Measurements from ENCODE around the gene CTNNA3. TPM values are rescaled to one million over a fixed set of nuclear protein-coding genes. Genes with fewer than 3 reads are reported as not detected.

Gene CTNNA3
- total RNA-seq, 2 donors from 2014 or later = 20.3 to 23.8 TPM

GRCh38 chr10:66842867-66843266 lies 853.1 kb downstream of the CTNNA3 start:
- no peak for DNase-seq (ENCODE audit: low spot score)
- Histone ChIP-seq H3K27ac (no peak overlapping the region), H3K27me3 (no peaks in the 10 kb centered on the region), H3K9me3 (no peaks in the 10 kb centered on the region), H3K4me3 (no peak overlapping the region), H3K4me1 (no peaks in the 10 kb centered on the region), H3K36me3 (no peaks in the 10 kb centered on the region)
- TF ChIP-seq, protein P1, sequence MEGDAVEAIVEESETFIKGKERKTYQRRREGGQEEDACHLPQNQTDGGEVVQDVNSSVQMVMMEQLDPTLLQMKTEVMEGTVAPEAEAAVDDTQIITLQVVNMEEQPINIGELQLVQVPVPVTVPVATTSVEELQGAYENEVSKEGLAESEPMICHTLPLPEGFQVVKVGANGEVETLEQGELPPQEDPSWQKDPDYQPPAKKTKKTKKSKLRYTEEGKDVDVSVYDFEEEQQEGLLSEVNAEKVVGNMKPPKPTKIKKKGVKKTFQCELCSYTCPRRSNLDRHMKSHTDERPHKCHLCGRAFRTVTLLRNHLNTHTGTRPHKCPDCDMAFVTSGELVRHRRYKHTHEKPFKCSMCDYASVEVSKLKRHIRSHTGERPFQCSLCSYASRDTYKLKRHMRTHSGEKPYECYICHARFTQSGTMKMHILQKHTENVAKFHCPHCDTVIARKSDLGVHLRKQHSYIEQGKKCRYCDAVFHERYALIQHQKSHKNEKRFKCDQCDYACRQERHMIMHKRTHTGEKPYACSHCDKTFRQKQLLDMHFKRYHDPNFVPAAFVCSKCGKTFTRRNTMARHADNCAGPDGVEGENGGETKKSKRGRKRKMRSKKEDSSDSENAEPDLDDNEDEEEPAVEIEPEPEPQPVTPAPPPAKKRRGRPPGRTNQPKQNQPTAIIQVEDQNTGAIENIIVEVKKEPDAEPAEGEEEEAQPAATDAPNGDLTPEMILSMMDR (IDR thresholded peaks at IDR 0.05) = no peak

DNA sequence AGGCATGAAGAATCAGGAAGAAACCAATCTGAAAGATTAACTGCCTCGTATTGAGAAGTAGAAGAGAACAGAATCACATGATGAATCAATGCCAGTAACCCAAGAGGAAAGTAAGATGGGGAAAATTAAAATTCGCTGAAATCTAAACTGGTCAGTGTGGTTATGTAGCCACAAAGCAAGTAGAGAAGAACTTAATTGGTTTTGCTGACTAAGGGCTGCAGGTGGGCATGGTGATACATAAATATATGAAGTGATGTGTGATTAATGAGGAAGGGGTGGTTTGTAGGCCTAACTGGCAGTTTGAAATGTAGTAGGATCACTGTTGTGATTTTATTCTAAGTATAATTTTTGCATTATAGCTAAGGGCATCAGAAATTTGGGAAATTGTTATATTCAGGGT lies 853.6 kb downstream of the CTNNA3 start:
- no peak overlapping the region for H3K4me3 ChIP-seq
- H3K4me1 ChIP-seq = peaks cover 0 to under 1% of the 10 kb centered on the region in 2 donors
- no peaks in the 10 kb centered on the region for H3K9me3 ChIP-seq
- TF ChIP-seq, protein P1 (IDR thresholded peaks at IDR 0.05) = no peak
- no peaks in the 10 kb centered on the region for H3K36me3 ChIP-seq
- no peak overlapping the region for H3K27ac ChIP-seq
- no peak for DNase-seq (ENCODE audit: low spot score)
- H3K27me3 ChIP-seq = no peaks in the 10 kb centered on the region

GRCh38 chr10:66838656-66839055 lies 857.3 kb downstream of the CTNNA3 start:
- no peak overlapping the region for H3K27ac ChIP-seq
- no peaks in the 10 kb centered on the region for H3K36me3 ChIP-seq
- no peaks in the 10 kb centered on the region for H3K27me3 ChIP-seq
- TF ChIP-seq, protein P1 (IDR thresholded peaks at IDR 0.05) = no peak
- no peaks in the 10 kb centered on the region for H3K9me3 ChIP-seq
- peaks cover 0 to 3% of the 10 kb centered on the region in 2 donors for H3K4me1 ChIP-seq
- no peak overlapping the region for H3K4me3 ChIP-seq
- DNase-seq (ENCODE audit: low spot score) = no peak

GRCh38 chr10:66837990-66838389 lies 858.0 kb downstream of the CTNNA3 start:
- no peaks in the 10 kb centered on the region for H3K36me3 ChIP-seq
- peaks cover 0 to 3% of the 10 kb centered on the region in 2 donors for H3K4me1 ChIP-seq
- H3K4me3 ChIP-seq = no peak overlapping the region
- no peaks in the 10 kb centered on the region for H3K9me3 ChIP-seq
- no peaks in the 10 kb centered on the region for H3K27me3 ChIP-seq
- no peak overlapping the region for H3K27ac ChIP-seq
- TF ChIP-seq, protein P1 (IDR thresholded peaks at IDR 0.05) = no peak
- no peak for DNase-seq (ENCODE audit: low spot score)

DNA sequence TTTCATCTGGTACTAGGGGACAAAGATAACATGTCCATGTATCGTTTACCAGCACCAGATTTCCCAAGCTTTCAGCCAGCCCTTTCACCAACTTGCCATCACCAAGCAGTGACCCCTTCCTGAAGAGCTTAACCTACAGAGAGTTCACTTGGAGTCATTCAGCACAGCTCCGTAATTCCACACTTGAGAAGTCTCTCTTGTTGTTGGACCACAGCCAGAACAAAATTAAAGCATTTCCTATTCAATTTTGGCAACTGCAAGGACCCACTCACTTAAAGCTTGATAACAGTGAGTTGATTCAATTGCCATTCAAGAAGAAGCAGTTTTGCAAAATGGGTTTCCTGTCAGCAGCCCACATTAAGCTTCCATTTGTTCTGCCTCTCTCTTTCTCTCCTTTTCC lies 858.7 kb downstream of the CTNNA3 start:
- TF ChIP-seq, protein P1 (IDR thresholded peaks at IDR 0.05) = no peak
- DNase-seq (ENCODE audit: low spot score) = no peak
- no peaks in the 10 kb centered on the region for H3K36me3 ChIP-seq
- H3K27me3 ChIP-seq = no peaks in the 10 kb centered on the region
- H3K27ac ChIP-seq = no peak overlapping the region
- peaks cover 0 to 3% of the 10 kb centered on the region in 2 donors for H3K4me1 ChIP-seq
- H3K9me3 ChIP-seq = no peaks in the 10 kb centered on the region
- no peak overlapping the region for H3K4me3 ChIP-seq

DNA sequence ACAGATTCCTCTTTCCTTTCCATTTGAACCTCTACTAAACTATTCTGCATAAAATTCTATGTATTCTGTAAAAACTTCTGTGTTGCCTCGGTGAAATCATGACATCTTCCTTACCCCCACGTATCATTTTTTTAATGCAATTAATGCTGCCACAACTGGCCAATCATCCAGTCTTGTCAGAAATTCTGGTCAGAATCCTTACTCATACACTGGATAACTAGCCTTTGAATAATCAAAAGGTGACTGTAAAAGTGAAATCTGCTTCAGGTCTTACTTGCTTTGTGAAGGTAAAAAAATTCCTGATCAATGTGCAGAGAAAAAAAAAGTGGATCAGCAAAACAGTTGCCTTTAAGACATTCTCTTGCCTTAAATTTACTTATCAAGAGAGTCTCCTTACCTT lies 859.2 kb downstream of the CTNNA3 start:
- DNase-seq (ENCODE audit: low spot score) = no peak
- no peaks in the 10 kb centered on the region for H3K9me3 ChIP-seq

More for the DNA sequence above, 859.2 kb downstream of the CTNNA3 start:
- Histone ChIP-seq H3K27me3 (no peaks in the 10 kb centered on the region), H3K4me3 (no peak overlapping the region), H3K27ac (no peak overlapping the region), H3K4me1 (peaks cover 0 to 3% of the 10 kb centered on the region in 2 donors), H3K36me3 (no peaks in the 10 kb centered on the region)
- TF ChIP-seq, protein P1 (IDR thresholded peaks at IDR 0.05) = no peak

Measured in right atrium auricular region (tissue), 2 donors.